GM10266 (cell line): ENCODE results near the gene FERMT3.

Experiments
- DNase-seq: peaks from one replicate; pipeline ENCODE4 v3.0.0; 2012; ENCODE audit errors: extremely low spot score
- CTCF ChIP-seq: IDR thresholded peaks from 2 replicates; pipeline ENCODE4 v1.5.1; 2012; ENCODE audit warnings: mild to moderate bottlenecking, low read depth; ENCODE audit not compliant: control insufficient read depth, insufficient read depth; ENCODE audit errors: missing control alignments

FERMT3 gene

DNA sequence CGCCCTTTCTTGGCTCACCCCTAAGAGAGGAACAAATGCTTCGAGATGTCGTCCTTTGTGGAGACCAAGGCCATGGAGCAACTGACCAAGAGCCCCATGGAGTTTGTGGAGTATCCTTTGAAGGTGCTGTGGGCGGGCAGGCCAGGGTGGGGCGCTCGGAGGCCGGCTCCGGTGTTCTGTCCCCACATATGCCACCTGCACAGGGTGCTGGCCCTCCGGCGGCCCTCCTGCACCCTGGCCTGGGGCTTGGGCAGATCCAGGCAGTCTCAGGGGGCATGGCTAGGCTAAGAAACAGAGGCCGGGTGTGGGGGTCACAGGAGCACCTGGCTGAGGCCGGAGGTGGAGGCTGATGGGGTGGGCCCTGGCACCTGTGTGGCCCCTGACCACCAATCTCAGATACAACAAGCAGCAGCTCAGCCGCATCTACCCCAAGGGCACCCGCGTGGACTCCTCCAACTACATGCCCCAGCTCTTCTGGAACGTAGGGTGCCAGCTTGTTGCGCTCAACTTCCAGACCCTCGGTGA lies 55.1 kb downstream of the FERMT3 start:
- TF ChIP-seq CTCF = no peak
- DNase-seq = no peak

DNA sequence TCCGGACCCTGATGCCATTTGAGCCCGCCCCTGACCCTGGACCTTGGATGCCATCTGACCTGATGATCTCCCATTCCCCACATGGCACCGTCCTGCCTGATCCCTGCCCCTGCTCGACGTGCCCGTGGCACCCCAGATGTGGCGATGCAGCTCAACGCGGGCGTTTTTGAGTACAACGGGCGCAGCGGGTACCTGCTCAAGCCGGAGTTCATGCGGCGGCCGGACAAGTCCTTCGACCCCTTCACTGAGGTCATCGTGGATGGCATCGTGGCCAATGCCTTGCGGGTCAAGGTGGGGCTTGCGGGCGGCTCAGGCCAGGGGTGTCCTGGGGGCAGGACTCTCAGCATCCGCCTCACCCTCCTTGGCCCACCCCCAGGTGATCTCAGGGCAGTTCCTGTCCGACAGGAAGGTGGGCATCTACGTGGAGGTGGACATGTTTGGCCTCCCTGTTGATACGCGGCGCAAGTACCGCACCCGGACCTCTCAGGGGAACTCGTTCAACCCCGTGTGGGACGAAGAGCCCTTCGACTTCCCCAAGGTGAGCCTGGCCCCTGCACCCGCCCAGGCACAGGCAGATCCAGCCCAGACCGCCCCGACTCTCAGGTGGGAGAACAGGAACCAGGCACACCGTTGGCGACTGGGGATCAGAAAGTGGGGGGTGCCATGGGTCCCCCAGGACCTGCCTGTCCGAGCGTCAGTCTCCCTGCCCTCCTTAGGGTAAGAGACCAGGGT lies 55.9 kb downstream of the FERMT3 start:
- no peak for TF ChIP-seq CTCF
- no peak for DNase-seq

DNA sequence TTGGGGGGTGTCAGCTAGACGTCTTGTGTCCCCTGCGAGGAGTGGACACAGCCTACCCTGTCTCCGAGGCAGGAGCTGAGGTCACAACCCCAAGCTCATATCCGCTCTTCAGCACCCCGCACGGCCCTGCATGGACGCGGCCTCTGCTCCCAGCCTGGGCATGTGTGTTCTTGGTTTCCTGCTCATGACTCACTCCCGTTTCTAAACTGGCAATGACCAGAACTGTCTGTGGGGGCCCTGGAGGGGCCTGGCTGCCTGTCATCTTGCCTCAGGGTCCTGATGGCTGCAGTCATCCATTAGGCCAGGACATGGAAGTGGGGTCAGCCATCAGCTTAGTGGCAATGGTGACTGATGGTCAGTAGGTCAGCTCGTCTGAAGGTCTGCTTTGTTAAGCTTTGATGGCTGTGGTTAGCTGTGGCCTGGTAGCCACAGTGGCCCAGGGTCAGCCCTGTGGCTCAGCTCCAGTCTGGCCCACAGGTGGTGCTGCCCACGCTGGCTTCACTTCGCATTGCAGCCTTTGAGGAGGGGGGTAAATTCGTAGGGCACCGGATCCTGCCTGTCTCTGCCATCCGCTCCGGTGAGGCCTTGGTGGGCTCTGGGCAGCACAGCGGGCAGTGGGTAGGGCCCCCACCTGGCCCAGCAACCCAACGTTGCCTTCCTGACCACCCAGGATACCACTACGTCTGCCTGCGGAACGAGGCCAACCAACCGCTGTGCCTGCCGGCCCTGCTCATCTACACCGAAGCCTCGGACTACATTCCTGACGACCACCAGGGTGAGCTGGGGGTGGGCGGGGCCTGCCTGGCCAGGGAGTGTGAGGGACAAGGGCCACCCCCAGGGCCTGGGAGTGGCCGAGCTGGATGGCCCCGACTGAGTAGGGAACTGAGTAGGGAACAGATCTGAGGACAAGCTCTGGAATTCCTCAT lies 56.8 kb downstream of the FERMT3 start:
- DNase-seq = no peak
- no peak for TF ChIP-seq CTCF

GRCh38 chr11:64263947-64264317 lies 57.4 kb downstream of the FERMT3 start:
- TF ChIP-seq CTCF = no peak
- no peak for DNase-seq

DNA sequence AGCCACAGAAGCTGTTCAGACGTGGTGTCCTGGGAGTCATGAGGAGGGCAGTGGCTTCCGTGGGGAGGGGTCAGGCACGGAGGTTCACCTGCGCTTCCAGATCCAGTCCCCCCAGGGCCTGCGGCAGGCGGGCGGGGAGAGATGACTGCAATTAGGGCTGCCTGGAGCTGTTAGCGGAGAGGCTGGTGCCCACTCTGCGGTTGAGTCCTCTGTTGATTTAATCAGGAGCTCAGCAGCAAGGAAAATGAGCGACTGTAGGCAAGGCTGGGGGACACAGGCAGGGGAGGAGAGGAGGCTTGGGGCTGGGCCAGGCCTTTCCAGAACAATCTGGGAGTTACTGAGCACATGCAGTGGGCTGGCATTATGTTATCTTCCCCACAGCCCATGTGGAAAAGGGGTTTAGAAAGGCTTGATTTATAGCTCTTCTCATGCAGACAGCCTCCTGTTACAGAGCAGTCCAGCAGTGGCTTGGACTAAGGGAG lies 57.9 kb downstream of the FERMT3 start:
- no peak for TF ChIP-seq CTCF
- no peak for DNase-seq

DNA sequence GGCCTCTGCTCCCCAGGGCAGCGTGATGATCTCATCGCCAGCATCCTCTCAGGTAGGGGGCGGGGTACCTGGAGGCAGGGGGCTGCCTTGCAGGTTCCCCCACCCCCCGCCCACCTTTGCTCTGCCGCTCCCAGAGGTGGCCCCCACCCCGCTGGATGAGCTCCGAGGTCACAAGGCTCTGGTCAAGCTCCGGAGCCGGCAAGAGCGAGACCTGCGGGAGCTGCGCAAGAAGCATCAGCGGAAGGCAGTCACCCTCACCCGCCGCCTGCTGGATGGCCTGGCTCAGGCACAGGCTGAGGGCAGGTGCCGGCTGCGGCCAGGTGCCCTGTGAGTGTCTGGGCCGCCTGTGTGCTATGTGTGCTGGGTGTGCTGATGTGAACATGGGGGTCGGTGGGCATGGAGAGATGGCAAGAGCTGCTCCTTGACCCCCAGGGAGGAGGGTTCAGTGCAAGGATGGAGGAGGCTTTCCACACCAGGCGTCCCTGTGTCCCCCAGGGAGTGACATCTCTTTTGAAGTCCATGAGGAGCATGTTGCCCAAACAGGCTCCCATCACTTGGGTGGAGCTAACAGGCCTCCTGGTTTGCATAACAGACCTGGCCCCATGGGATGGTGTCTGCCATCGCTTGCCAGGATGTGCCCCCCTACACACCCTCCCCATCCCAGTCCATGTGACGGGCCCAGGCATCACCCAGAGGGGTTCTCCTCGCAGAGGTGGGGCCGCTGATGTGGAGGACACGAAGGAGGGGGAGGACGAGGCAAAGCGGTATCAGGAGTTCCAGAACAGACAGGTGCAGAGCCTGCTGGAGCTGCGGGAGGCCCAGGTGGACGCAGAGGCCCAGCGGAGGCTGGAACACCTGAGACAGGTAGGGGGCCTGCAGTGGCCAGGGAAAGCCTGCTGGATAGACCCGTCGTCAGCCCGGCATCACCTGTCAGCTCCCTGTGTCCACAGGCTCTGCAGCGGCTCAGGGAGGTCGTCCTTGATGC lies 58.9 kb downstream of the FERMT3 start:
- DNase-seq = no peak
- no peak for TF ChIP-seq CTCF
